Measurements from ENCODE around the gene EPB41L3.
"Not testable (repeated sequence)": the region's sequence is repeated elsewhere in the genome, so short reads cannot be mapped to it uniquely, and the experiment has no call there.

DNA sequence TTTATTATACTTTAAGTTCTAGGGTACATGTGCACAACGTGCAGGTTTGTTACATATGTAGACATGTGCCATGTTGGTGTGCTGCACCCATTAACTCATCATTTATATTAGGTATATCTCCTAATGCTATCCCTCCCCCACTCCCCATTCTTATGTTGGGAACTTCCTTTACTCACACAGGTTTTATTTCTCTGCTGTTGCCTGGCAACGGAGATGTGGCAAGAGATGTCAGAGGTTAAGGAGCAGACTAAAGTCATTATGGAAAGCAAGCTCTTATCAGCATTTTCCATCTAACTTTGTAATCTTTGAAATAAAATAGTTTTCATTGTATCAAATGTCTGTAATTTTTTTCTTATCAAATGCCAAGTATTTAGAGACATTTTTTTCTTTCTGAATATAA, 26.8 kb upstream of the EPB41L3 start:
- TF ChIP-seq CTCF, EP300, POLR2AphosphoS5 (IDR thresholded peaks at IDR 0.05): not testable (repeated sequence)

Measured in esophagus muscularis mucosa (tissue), 4 donors.